Liver (tissue), 9 donors: Measurements from ENCODE around the gene MARCHF10. TPM values are rescaled to one million over a fixed set of nuclear protein-coding genes. Genes with fewer than 3 reads are reported as not detected.

Experiments used
- DNase-seq: peaks from one replicate; pipeline ENCODE4 v3.0.0-alpha.2; 2017; ENCODE audit warnings: low spot score
- H3K27ac ChIP-seq, 2 donors: one replicate each; pipeline ENCODE4 v1.7.0; 2013; ENCODE audit warnings: inconsistent platforms in 2 of 2, low read length in 2 of 2, control low read depth in 1 of 2, low read depth in 1 of 2, mild to moderate bottlenecking in 1 of 2
- H3K27me3 ChIP-seq, 4 donors: one replicate each; pipeline versions ENCODE4 v1.6.1 to v1.7.0; 2013; ENCODE audit warnings: low read length in 3 of 4, inconsistent platforms in 1 of 4, mild to moderate bottlenecking in 1 of 4, moderate library complexity in 1 of 4; ENCODE audit not compliant: control insufficient read depth in 4 of 4, insufficient read depth in 4 of 4
- H3K36me3 ChIP-seq, 4 donors: one replicate each; pipeline versions ENCODE4 v1.6.1 to v1.7.0; 2013; ENCODE audit warnings: low read length in 3 of 4, mild to moderate bottlenecking in 3 of 4, low read depth in 1 of 4, moderate library complexity in 1 of 4; ENCODE audit not compliant: control insufficient read depth in 4 of 4, insufficient read depth in 3 of 4
- H3K4me1 ChIP-seq, 4 donors: one replicate each; pipeline versions ENCODE4 v1.6.1 to v1.7.0; 2013; ENCODE audit warnings: low read length in 3 of 4, mild to moderate bottlenecking in 3 of 4, moderate library complexity in 1 of 4; ENCODE audit not compliant: control insufficient read depth in 4 of 4, insufficient read depth in 4 of 4
- H3K4me3 ChIP-seq, 3 donors: one replicate each; pipeline versions ENCODE4 v1.6.1 to v1.7.0; 2013; ENCODE audit warnings: low read length in 3 of 3, control low read depth in 1 of 3, low read depth in 1 of 3, mild to moderate bottlenecking in 1 of 3
- H3K9ac ChIP-seq, 2 donors: one replicate each; pipeline ENCODE4 v1.7.0; 2013; ENCODE audit warnings: low read length in 2 of 2, mild to moderate bottlenecking in 2 of 2, moderate library complexity in 2 of 2, control low read depth in 1 of 2, low read depth in 1 of 2
- H3K9me3 ChIP-seq, 4 donors: one replicate each; pipeline versions ENCODE4 v1.6.1 to v1.7.0; 2013; ENCODE audit warnings: low read length in 3 of 4; ENCODE audit not compliant: control insufficient read depth in 4 of 4
- ATF3 ChIP-seq: IDR thresholded peaks from 2 replicates; pipeline ENCODE4 v1.6.1; 2016; ENCODE audit warnings: antibody characterized with exemption
- CTCF ChIP-seq: fragments of 150-350 bp; IDR thresholded peaks from 2 replicates; pipeline ENCODE4 v1.5.1; 2017; ENCODE audit warnings: improper control_type of control experiment, low read depth, low read length; ENCODE audit not compliant: missing input control
- EGR1 ChIP-seq, 2 donors: IDR thresholded peaks; 2 replicates each; pipeline ENCODE4 v1.6.1; 2016 to 2018; ENCODE audit warnings: antibody characterized with exemption in 2 of 2, low read depth in 2 of 2
- FOXA1 ChIP-seq: IDR thresholded peaks from 2 replicates; pipeline ENCODE4 v1.6.1; 2016; ENCODE audit warnings: antibody characterized with exemption
- FOXA2 ChIP-seq: IDR thresholded peaks from 2 replicates; pipeline ENCODE4 v1.6.1; 2016; ENCODE audit warnings: antibody characterized with exemption
- GABPA ChIP-seq, 2 donors: IDR thresholded peaks in 1 of 2; conservative IDR thresholded peaks in 1 of 2; 2 replicates each; pipeline ENCODE4 v1.6.1; 2016; ENCODE audit warnings: antibody characterized with exemption in 2 of 2, mild to moderate bottlenecking in 1 of 2, moderate library complexity in 1 of 2
- HNF4A ChIP-seq, 2 donors: conservative IDR thresholded peaks; 2 replicates each; pipeline ENCODE4 v1.6.1; 2016; ENCODE audit warnings: antibody characterized with exemption in 2 of 2, mild to moderate bottlenecking in 2 of 2
- HNF4G ChIP-seq: IDR thresholded peaks from 2 replicates; pipeline ENCODE4 v1.6.1; 2016; ENCODE audit warnings: antibody characterized with exemption
- JUND ChIP-seq, 2 donors: IDR thresholded peaks; 2 replicates each; pipeline ENCODE4 v1.6.1; 2016; ENCODE audit warnings: antibody characterized with exemption in 2 of 2
- NR2F2 ChIP-seq: IDR thresholded peaks from 2 replicates; pipeline ENCODE4 v1.6.1; 2016; ENCODE audit warnings: antibody characterized with exemption
- RAD21 ChIP-seq, 2 donors: IDR thresholded peaks; 2 replicates each; pipeline ENCODE4 v1.6.1; 2016; ENCODE audit warnings: antibody characterized with exemption in 2 of 2, mild to moderate bottlenecking in 2 of 2
- RXRA ChIP-seq, 2 donors: IDR thresholded peaks; 2 replicates each; pipeline ENCODE4 v1.6.1; 2017 to 2018; ENCODE audit warnings: antibody characterized with exemption in 2 of 2, mild to moderate bottlenecking in 1 of 2
- SP1 ChIP-seq: IDR thresholded peaks from 2 replicates; pipeline ENCODE4 v1.6.1; 2018; ENCODE audit warnings: antibody characterized with exemption, mild to moderate bottlenecking
- TAF1 ChIP-seq: conservative IDR thresholded peaks from 2 replicates; pipeline ENCODE4 v1.6.1; 2016; ENCODE audit warnings: antibody characterized with exemption, mild to moderate bottlenecking
- YY1 ChIP-seq: IDR thresholded peaks from 2 replicates; pipeline ENCODE4 v1.6.1; 2016; ENCODE audit warnings: antibody characterized with exemption, mild to moderate bottlenecking
- ZBTB33 ChIP-seq: IDR thresholded peaks from 2 replicates; pipeline ENCODE4 v1.6.1; 2016; ENCODE audit warnings: antibody characterized with exemption
- WGBS: extraction: QIAGEN DNeasy Blood & Tissue Kit; methylation state at CpG from one replicate; pipeline ENCODE4 v1.1.7; 2013; 5-methylcytosine and 5-hydroxymethylcytosine counted together
- polyA plus RNA-seq, 2 donors: library from polyadenylated mRNA; stranded (reverse) in 1 of 2; unstranded in 1 of 2; fragments of 200-250 nt in 1 of 2; fragments of >200 nt in 1 of 2; fragmentation: Nextera tagmentation in 1 of 2; extraction: Ambion mirVana in 1 of 2; gene quantifications; one replicate each; pipeline versions ENCODE4 v1.2.1 to v1.2.3, GENCODE V29; 2013 to 2015
- total RNA-seq, 2 donors: library from RNA; depleted of rRNA; stranded (reverse); fragments of >200 nt; gene quantifications; one replicate each; pipeline ENCODE4 v1.2.3, GENCODE V29; 2014
- donor health status: healthy.
- donor health status: healthy.
- donor health status: healthy.
- donor health status: healthy.
- donor health status: healthy.

Gene MARCHF10
- total and polyA plus RNA-seq, 4 donors = not detected

- TF ChIP-seq ZBTB33 (no peak), SP1 (no peak), RAD21 (IDR thresholded peaks at IDR 0.05) (no peak), NR2F2 (no peak), FOXA2 (no peak), JUND (IDR thresholded peaks at IDR 0.05) (no peak), HNF4G (no peak)
Observed at GRCh38 chr17:62823111-62823893, 15.2 kb upstream of the MARCHF10 start (continued).

- Histone ChIP-seq H3K9me3 (no peaks in the 10 kb centered on the region), H3K9ac (no peak overlapping the region), H3K4me3 (no peak overlapping the region), H3K36me3 (no peaks in the 10 kb centered on the region), H3K4me1 (no peaks in the 10 kb centered on the region), H3K27ac (no peak overlapping the region), H3K27me3 (peaks cover 0 to 6% (median 0%) of the 10 kb centered on the region in 4 donors)
- no peak for DNase-seq
- TF ChIP-seq NR2F2 = peak; percentile 50
- no peak for TF ChIP-seq EGR1 (IDR thresholded peaks at IDR 0.05; ENCODE audit: low read depth in 2 of 2)
- 67% methylated on average over 11 of the region's 11 CpGs for WGBS
Observed at GRCh38 chr17:62822080-62822904, 14.2 kb upstream of the MARCHF10 start.

- DNase-seq = no peak
- TF ChIP-seq TAF1 (no peak), GABPA (IDR thresholded peaks at IDR 0.05 in 1 of 2, conservative IDR thresholded peaks at IDR 0.05 in 1 of 2) (no peak), FOXA2 (no peak), HNF4A (conservative IDR thresholded peaks at IDR 0.05) (no peak), YY1 (no peak), SP1 (no peak), EGR1 (IDR thresholded peaks at IDR 0.05; ENCODE audit: low read depth in 2 of 2) (no peak), FOXA1 (no peak), ATF3 (no peak), ZBTB33 (no peak), CTCF (no peak), JUND (IDR thresholded peaks at IDR 0.05) (no peak), RXRA (IDR thresholded peaks at IDR 0.05) (no peak)
- H3K27me3 ChIP-seq = peaks cover 0 to 6% (median 0%) of the 10 kb centered on the region in 4 donors
- no peak overlapping the region for H3K4me3 ChIP-seq
- no peaks in the 10 kb centered on the region for H3K36me3 ChIP-seq
- WGBS = 79% methylated on average over 15 of the region's 15 CpGs
- H3K9me3 ChIP-seq = no peaks in the 10 kb centered on the region
- H3K4me1 ChIP-seq = no peaks in the 10 kb centered on the region
- H3K9ac ChIP-seq = no peak overlapping the region
- no peak overlapping the region for H3K27ac ChIP-seq
Observed at GRCh38 chr17:62821189-62822079, 13.3 kb upstream of the MARCHF10 start.
